ENCODE results near the gene AUTS2.
A peak's percentile ranks its signal among the peaks of the same experiment; 100 is the strongest.

AUTS2 gene

DNA sequence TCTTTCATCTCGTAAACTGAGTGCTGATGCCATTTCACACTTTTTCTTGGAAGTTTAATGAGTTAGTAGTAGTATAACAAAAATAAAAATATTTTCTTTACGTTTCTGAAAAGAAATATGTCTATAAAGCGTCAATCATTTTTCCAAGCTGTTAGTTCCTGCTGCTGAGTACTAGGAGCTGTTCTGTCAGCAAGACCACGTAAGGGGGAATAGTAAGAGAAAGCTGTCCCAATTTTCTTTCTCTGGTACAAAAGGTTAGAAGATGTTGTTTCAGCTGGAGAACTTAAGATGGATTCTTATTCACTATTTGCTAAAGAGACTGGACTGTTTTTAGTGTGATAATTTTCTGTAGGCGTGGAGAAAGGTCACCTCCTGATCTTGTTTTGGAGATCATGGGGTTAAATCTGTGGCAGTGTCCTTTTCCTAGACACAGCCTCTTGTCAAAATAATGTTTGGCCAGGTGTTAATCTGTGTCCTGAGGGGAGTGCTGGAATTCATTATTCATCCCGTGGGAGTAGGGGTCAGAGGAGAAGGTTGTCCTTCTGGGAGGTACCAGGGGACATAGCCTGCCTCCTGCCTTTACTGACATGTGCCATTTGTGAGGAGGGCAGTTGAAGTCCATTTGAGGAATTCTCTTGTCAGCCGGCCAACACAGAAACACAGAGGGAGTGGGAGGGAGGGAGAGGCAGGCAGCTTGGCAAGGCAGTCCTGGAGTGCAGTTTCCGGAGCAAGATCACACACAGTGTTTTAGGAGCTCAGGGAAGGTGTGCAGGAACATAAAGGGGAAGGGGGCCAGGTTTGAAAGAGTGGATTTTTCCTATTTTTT is 368.7 kb downstream of the AUTS2 start:
- no peak overlapping the region for H3K4me3 ChIP-seq (ENCODE audit: low read depth, low read length)
- in situ Hi-C loops (cut with HindIII; ENCODE audit: low sequenced_read_pairs), result no loop called here
- no peak for TF ChIP-seq CTCF (IDR thresholded peaks at IDR 0.05; ENCODE audit: low read depth, low read length, missing control alignments)
- no peak for DNase-seq (ENCODE audit: low read depth)

DNA sequence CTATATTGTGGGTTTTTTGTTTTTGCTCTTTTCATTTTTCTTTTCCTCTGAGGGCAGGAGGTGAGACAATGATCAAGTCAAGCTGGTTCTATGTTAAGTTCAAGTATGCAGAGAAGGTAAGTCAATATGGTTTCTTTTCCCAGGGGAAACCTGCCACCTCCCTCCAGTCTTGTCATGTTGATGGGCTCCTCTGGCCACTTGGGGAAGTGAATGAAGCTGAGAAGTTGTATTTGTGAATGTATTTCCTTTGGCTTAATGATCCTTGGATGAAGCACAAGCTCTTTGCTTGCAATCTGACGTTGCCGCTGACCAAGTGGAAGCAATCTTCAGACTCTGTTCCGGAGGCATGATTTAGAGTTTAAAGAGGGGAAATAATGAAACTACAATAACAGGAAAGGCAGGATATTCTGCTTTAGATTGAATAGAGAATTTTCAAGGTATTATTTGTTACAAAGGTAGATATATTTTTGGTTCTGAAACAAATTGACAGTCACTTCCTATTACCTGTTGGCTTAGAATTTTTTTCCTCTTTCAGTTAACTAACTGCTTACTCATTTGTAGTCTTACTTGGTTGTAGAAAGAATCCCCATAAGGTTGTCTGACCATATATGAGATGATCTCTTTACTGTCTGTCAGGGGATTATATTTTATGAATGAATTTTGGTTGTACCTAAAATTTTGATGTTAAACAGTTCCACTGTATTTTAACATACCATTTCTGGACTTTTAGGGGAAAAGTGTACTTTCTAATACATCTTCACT is 369.6 kb downstream of the AUTS2 start:
- TF ChIP-seq CTCF (IDR thresholded peaks at IDR 0.05; ENCODE audit: low read depth, low read length, missing control alignments), result no peak
- in situ Hi-C loops (cut with HindIII; ENCODE audit: low sequenced_read_pairs), result no loop called here
- H3K4me3 ChIP-seq (ENCODE audit: low read depth, low read length), result no peak overlapping the region
- no peak for DNase-seq (ENCODE audit: low read depth)

- no peak overlapping the region for H3K4me3 ChIP-seq (ENCODE audit: low read depth, low read length)
- no peak for TF ChIP-seq CTCF (IDR thresholded peaks at IDR 0.05; ENCODE audit: low read depth, low read length, missing control alignments)
- DNase-seq (ENCODE audit: low read depth), result no peak
- in situ Hi-C loops (cut with HindIII; ENCODE audit: low sequenced_read_pairs), result no loop called here
Measured at GRCh38 chr7:69968969-69969556, 370.8 kb downstream of the AUTS2 start.

- no peak for TF ChIP-seq CTCF (IDR thresholded peaks at IDR 0.05; ENCODE audit: low read depth, low read length, missing control alignments)
- in situ Hi-C loops (cut with HindIII; ENCODE audit: low sequenced_read_pairs), result no loop called here
- no peak overlapping the region for H3K4me3 ChIP-seq (ENCODE audit: low read depth, low read length)
- DNase-seq (ENCODE audit: low read depth), result no peak
Measured at GRCh38 chr7:69981646-69982045, 383.4 kb downstream of the AUTS2 start.

GRCh38 chr7:69982197-69982596 is 383.9 kb downstream of the AUTS2 start:
- no peak overlapping the region for H3K4me3 ChIP-seq (ENCODE audit: low read depth, low read length)
- in situ Hi-C loops (cut with HindIII; ENCODE audit: low sequenced_read_pairs), result no loop called here
- peak; percentile 5 for DNase-seq (ENCODE audit: low read depth)
- no peak for TF ChIP-seq CTCF (IDR thresholded peaks at IDR 0.05; ENCODE audit: low read depth, low read length, missing control alignments)

- no peak for DNase-seq (ENCODE audit: low read depth)
- in situ Hi-C loops (cut with HindIII; ENCODE audit: low sequenced_read_pairs), result no loop called here
- H3K4me3 ChIP-seq (ENCODE audit: low read depth, low read length), result no peak overlapping the region
- no peak for TF ChIP-seq CTCF (IDR thresholded peaks at IDR 0.05; ENCODE audit: low read depth, low read length, missing control alignments)
Measured at GRCh38 chr7:69989551-69989950, 391.3 kb downstream of the AUTS2 start.
